Measurements from ENCODE around the gene NCOA1. TPM values are rescaled to one million over a fixed set of nuclear protein-coding genes. Genes with fewer than 3 reads are reported as not detected.

Gene NCOA1
- total and polyA plus RNA-seq, 7 experiments from 2014 or later = 13.2 to 72.8 (median 43.0) TPM

DNA sequence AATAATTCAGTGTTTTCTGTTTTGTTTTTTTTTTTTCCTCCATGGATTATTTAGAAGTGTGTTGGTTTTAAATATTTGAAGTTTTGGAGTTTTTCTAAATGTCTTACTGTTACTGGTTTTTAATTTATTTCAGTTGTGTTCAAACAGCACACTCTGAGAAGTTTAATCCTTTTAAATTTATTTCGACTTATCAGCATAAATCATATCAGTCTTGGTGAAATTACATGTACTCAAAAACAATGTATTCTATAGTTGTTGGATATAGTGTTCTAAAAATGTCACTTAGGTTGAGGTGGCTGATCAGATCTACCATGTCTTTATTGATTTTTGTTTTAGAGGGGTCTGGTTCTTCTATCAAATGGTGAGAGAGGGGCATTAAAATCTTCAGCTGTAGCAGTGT is 134.7 kb downstream of the NCOA1 start:
- ChIA-PET POLR2A (no interaction called here), CTCF (no interaction called here)
- Histone ChIP-seq H3K27ac (ENCODE audit: low read depth, low read length) (no peak overlapping the region), H3K27me3 (ENCODE audit: control insufficient read depth in 2 of 2, insufficient read depth in 2 of 2, low read length in 2 of 2) (no peaks in the 10 kb centered on the region), H3K4me3 (ENCODE audit: low read length) (no peak overlapping the region), H3K36me3 (ENCODE audit: control insufficient read depth in 2 of 3, insufficient read depth in 3 of 3, low read length in 3 of 3) (no peaks in the 10 kb centered on the region), H3K9me3 (ENCODE audit: control insufficient read depth in 2 of 3, low read length in 3 of 3) (no peaks in the 10 kb centered on the region), H3K4me1 (ENCODE audit: control insufficient read depth in 2 of 2, insufficient read depth in 2 of 2, low read length in 2 of 2) (no peaks in the 10 kb centered on the region)
- Mint-ChIP-seq H3K4me1 (peaks cover 0 to 67% (median 46%) of the 10 kb centered on the region in 7 donors), H3K36me3 (peaks cover 0 to 9% (median 4%) of the 10 kb centered on the region in 5 donors), H3K27me3 (no peaks in the 10 kb centered on the region), H3K4me3 (no peak overlapping the region), H3K9me3 (peaks cover 0 to 6% (median 0%) of the 10 kb centered on the region in 11 donors), H3K27ac (no peak overlapping the region)
- no peak for DNase-seq
- intact Hi-C loops (cut with micrococcal nuclease) = no loop called here
- ATAC-seq = no peak

GRCh38 chr2:24626131-24626530 is 135.1 kb downstream of the NCOA1 start:
- Histone ChIP-seq H3K27ac (ENCODE audit: low read depth, low read length) (no peak overlapping the region), H3K36me3 (ENCODE audit: control insufficient read depth in 2 of 3, insufficient read depth in 3 of 3, low read length in 3 of 3) (no peaks in the 10 kb centered on the region), H3K9me3 (ENCODE audit: control insufficient read depth in 2 of 3, low read length in 3 of 3) (no peaks in the 10 kb centered on the region), H3K27me3 (ENCODE audit: control insufficient read depth in 2 of 2, insufficient read depth in 2 of 2, low read length in 2 of 2) (no peaks in the 10 kb centered on the region), H3K4me3 (ENCODE audit: low read length) (no peak overlapping the region), H3K4me1 (ENCODE audit: control insufficient read depth in 2 of 2, insufficient read depth in 2 of 2, low read length in 2 of 2) (no peaks in the 10 kb centered on the region)
- intact Hi-C loops (cut with micrococcal nuclease) = no loop called here
- H3K27me3 Mint-ChIP-seq = no peaks in the 10 kb centered on the region
- POLR2A ChIA-PET = no interaction called here
- peaks cover 0 to 6% (median 0%) of the 10 kb centered on the region in 11 donors for H3K9me3 Mint-ChIP-seq
- CTCF ChIA-PET = interaction anchor here (0.6 to 0.8 kb wide), 2 partner anchors 10 to 22 kb away, joined by 3 read pairs; no protein-coding TSS in a partner anchor
- DNase-seq (no peak), ATAC-seq (no peak)
- H3K4me1 Mint-ChIP-seq = peaks cover 0 to 64% (median 46%) of the 10 kb centered on the region in 7 donors
- peak overlapping the region in 1 of 10 donors; percentile 23 for H3K4me3 Mint-ChIP-seq
- peaks cover 0 to 9% (median 4%) of the 10 kb centered on the region in 5 donors for H3K36me3 Mint-ChIP-seq
- no peak overlapping the region for H3K27ac Mint-ChIP-seq

DNA sequence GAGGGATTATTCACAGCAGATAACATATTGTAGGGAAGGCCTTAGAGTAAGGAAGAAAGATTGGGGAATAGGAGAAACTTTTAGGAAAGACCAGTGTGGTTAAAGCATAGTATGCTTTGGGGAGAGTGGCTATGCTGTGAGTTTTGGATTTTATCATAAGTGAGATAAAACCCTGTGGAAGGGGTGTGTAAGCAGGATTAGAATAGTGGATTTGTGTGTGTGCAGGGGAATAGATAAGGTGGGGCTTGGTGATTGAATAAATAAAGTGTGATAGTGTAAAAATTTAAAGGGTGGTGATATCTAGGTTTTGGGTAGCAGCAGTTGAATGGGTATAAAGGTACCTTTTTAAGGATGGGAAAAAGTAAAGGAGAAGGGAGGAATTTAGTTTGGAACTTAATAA is 137.7 kb downstream of the NCOA1 start:
- Histone ChIP-seq H3K27me3 (ENCODE audit: control insufficient read depth in 2 of 2, insufficient read depth in 2 of 2, low read length in 2 of 2) (no peaks in the 10 kb centered on the region), H3K27ac (ENCODE audit: low read depth, low read length) (no peak overlapping the region), H3K9me3 (ENCODE audit: control insufficient read depth in 2 of 3, low read length in 3 of 3) (no peaks in the 10 kb centered on the region), H3K36me3 (ENCODE audit: control insufficient read depth in 2 of 3, insufficient read depth in 3 of 3, low read length in 3 of 3) (no peaks in the 10 kb centered on the region), H3K4me3 (ENCODE audit: low read length) (no peak overlapping the region), H3K4me1 (ENCODE audit: control insufficient read depth in 2 of 2, insufficient read depth in 2 of 2, low read length in 2 of 2) (no peaks in the 10 kb centered on the region)
- Mint-ChIP-seq H3K27me3 (no peaks in the 10 kb centered on the region), H3K9me3 (no peaks in the 10 kb centered on the region), H3K27ac (peak overlapping the region in 2 of 9 donors; percentile 14 to 68), H3K36me3 (peaks cover 0 to 4% (median 0%) of the 10 kb centered on the region in 5 donors), H3K4me1 (peaks cover 0 to 50% (median 35%) of the 10 kb centered on the region in 7 donors), H3K4me3 (peak overlapping the region in 1 of 10 donors; percentile 0)
- CTCF ChIA-PET = interaction anchor here (0.6 kb wide), 1 partner anchor 367 kb away, joined by 3 read pairs; no protein-coding TSS in a partner anchor
- DNase-seq = no peak
- intact Hi-C loops (cut with micrococcal nuclease) = no loop called here
- POLR2A ChIA-PET = interaction anchor here (0.6 kb wide), 1 partner anchor 199 kb away, joined by 3 read pairs; no protein-coding TSS in a partner anchor
- ATAC-seq = no peak

DNA sequence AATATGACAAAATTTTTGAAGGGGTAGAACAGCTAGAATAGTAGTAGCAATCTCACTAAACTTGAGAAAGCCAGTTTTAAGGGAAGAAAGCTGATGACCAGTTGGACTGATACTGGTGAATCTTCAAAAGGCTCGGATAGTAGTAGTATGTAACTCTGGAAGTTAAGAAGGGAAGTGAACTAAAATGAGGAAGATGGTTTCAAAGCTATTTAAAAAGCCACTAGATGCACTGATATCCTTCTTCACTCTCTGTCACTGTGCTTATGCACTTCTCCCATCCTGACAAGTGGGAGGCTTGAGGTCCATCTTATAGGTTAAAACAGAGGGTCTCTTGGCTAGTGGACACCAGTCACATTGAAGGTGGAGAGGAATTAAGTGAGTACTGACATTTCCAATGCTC is 141.1 kb downstream of the NCOA1 start:
- no peaks in the 10 kb centered on the region for H3K9me3 ChIP-seq (ENCODE audit: control insufficient read depth in 2 of 3, low read length in 3 of 3)
- H3K27ac Mint-ChIP-seq = no peak overlapping the region
- H3K36me3 Mint-ChIP-seq = no peaks in the 10 kb centered on the region
- no peaks in the 10 kb centered on the region for H3K36me3 ChIP-seq (ENCODE audit: control insufficient read depth in 2 of 3, insufficient read depth in 3 of 3, low read length in 3 of 3)
- ATAC-seq (peak; percentile 66), DNase-seq (no peak)
- H3K27me3 Mint-ChIP-seq = no peaks in the 10 kb centered on the region
- H3K9me3 Mint-ChIP-seq = no peaks in the 10 kb centered on the region
- ChIA-PET CTCF (interaction anchor here (0.6 kb wide), 1 partner anchor 272 kb away, joined by 4 read pairs; no protein-coding TSS in a partner anchor), POLR2A (no interaction called here)
- H3K4me1 ChIP-seq (ENCODE audit: control insufficient read depth in 2 of 2, insufficient read depth in 2 of 2, low read length in 2 of 2) = no peaks in the 10 kb centered on the region
- H3K27me3 ChIP-seq (ENCODE audit: control insufficient read depth in 2 of 2, insufficient read depth in 2 of 2, low read length in 2 of 2) = no peaks in the 10 kb centered on the region
- H3K27ac ChIP-seq (ENCODE audit: low read depth, low read length) = no peak overlapping the region
- no peak overlapping the region for H3K4me3 Mint-ChIP-seq
- peaks cover 0 to 30% (median 19%) of the 10 kb centered on the region in 7 donors for H3K4me1 Mint-ChIP-seq
- intact Hi-C loops (cut with micrococcal nuclease) = no loop called here
- no peak overlapping the region for H3K4me3 ChIP-seq (ENCODE audit: low read length)

DNA sequence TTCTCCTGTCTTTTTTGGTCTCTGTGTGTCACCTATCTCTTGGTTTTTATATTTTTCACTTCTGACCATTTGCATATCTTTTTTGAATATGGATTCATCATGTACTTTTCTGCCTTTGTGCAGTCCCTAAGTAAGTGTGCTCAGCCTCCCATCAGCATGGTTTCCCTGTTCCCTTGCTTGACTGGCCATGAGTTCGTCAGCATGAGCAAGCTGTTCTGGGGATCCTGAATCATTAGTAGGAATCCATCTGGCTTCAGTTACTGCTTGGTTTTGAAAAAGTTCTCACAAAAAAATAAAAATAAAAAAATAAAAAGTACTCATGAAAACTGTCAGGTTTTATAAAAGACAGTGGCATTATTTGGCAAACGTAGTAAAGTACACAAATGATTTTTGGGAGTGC is 144.1 kb downstream of the NCOA1 start:
- Histone ChIP-seq H3K4me3 (ENCODE audit: low read length) (no peak overlapping the region), H3K27ac (ENCODE audit: low read depth, low read length) (no peak overlapping the region), H3K9me3 (ENCODE audit: control insufficient read depth in 2 of 3, low read length in 3 of 3) (no peaks in the 10 kb centered on the region), H3K27me3 (ENCODE audit: control insufficient read depth in 2 of 2, insufficient read depth in 2 of 2, low read length in 2 of 2) (no peaks in the 10 kb centered on the region), H3K4me1 (ENCODE audit: control insufficient read depth in 2 of 2, insufficient read depth in 2 of 2, low read length in 2 of 2) (no peaks in the 10 kb centered on the region), H3K36me3 (ENCODE audit: control insufficient read depth in 2 of 3, insufficient read depth in 3 of 3, low read length in 3 of 3) (no peaks in the 10 kb centered on the region)
- Mint-ChIP-seq H3K27ac (peak overlapping the region in 1 of 9 donors; percentile 38), H3K4me1 (peaks cover 0 to 35% (median 18%) of the 10 kb centered on the region in 7 donors), H3K9me3 (peaks cover 0 to 8% (median 0%) of the 10 kb centered on the region in 11 donors), H3K36me3 (peaks cover 0 to 11% (median 6%) of the 10 kb centered on the region in 5 donors), H3K4me3 (no peak overlapping the region), H3K27me3 (no peaks in the 10 kb centered on the region)
- CTCF ChIA-PET = no interaction called here
- no peak for ATAC-seq
- no peak for DNase-seq
- intact Hi-C loops (cut with micrococcal nuclease) = no loop called here
- POLR2A ChIA-PET = no interaction called here

DNA sequence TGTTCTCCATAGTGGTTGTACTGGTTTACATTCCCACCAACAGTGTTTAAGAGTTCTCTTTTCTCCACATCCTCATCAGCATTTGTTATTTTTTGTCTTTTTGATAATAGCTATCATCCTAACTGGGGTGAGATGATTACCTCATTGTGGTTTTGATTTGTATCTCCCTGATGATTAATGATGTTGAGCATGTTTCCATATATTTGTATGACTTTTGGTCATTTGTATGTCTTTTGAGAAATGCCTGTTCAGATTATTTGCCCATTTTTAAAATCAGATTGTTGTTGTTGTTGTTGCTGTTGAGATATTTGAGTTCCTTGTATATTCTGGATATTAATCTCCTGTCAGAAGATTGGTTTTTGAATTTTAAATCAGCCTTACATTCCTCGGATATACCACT is 147.5 kb downstream of the NCOA1 start:
- intact Hi-C loops (cut with micrococcal nuclease) = no loop called here
- H3K36me3 ChIP-seq (ENCODE audit: control insufficient read depth in 2 of 3, insufficient read depth in 3 of 3, low read length in 3 of 3) = peaks cover 0 to under 1% (median 0%) of the 10 kb centered on the region in 3 experiments
- H3K9me3 ChIP-seq (ENCODE audit: control insufficient read depth in 2 of 3, low read length in 3 of 3) = no peaks in the 10 kb centered on the region
- Mint-ChIP-seq H3K9me3 (peaks cover 0 to 8% (median 0%) of the 10 kb centered on the region in 11 donors), H3K27ac (no peak overlapping the region), H3K36me3 (peaks cover 0 to 25% (median 6%) of the 10 kb centered on the region in 5 donors), H3K4me3 (no peak overlapping the region), H3K27me3 (no peaks in the 10 kb centered on the region), H3K4me1 (peaks cover 0 to 45% (median 23%) of the 10 kb centered on the region in 7 donors)
- no peak for ATAC-seq
- H3K4me3 ChIP-seq (ENCODE audit: low read length) = no peak overlapping the region
- POLR2A ChIA-PET = no interaction called here
- H3K4me1 ChIP-seq (ENCODE audit: control insufficient read depth in 2 of 2, insufficient read depth in 2 of 2, low read length in 2 of 2) = no peaks in the 10 kb centered on the region
- DNase-seq = no peak
- no peak overlapping the region for H3K27ac ChIP-seq (ENCODE audit: low read depth, low read length)
- H3K27me3 ChIP-seq (ENCODE audit: control insufficient read depth in 2 of 2, insufficient read depth in 2 of 2, low read length in 2 of 2) = no peaks in the 10 kb centered on the region
- CTCF ChIA-PET = no interaction called here

- no peak for ATAC-seq
- H3K9me3 Mint-ChIP-seq = peaks cover 0 to 8% (median 0%) of the 10 kb centered on the region in 11 donors
- no peaks in the 10 kb centered on the region for H3K9me3 ChIP-seq (ENCODE audit: control insufficient read depth in 2 of 3, low read length in 3 of 3)
- peaks cover 0 to 6% (median 4%) of the 10 kb centered on the region in 3 experiments for H3K36me3 ChIP-seq (ENCODE audit: control insufficient read depth in 2 of 3, insufficient read depth in 3 of 3, low read length in 3 of 3)
- intact Hi-C loops (cut with micrococcal nuclease) = no loop called here
- H3K27ac Mint-ChIP-seq = peak overlapping the region in 1 of 9 donors; percentile 40
- no peak for DNase-seq
- POLR2A ChIA-PET = no interaction called here
- H3K4me1 ChIP-seq (ENCODE audit: control insufficient read depth in 2 of 2, insufficient read depth in 2 of 2, low read length in 2 of 2) = no peaks in the 10 kb centered on the region
- CTCF ChIA-PET = interaction anchor here (0.7 kb wide), 1 partner anchor 13 kb away, joined by 4 read pairs; no protein-coding TSS in a partner anchor
- no peak overlapping the region for H3K4me3 ChIP-seq (ENCODE audit: low read length)
- H3K27me3 ChIP-seq (ENCODE audit: control insufficient read depth in 2 of 2, insufficient read depth in 2 of 2, low read length in 2 of 2) = no peaks in the 10 kb centered on the region
- no peaks in the 10 kb centered on the region for H3K27me3 Mint-ChIP-seq
- H3K4me1 Mint-ChIP-seq = peaks cover 0 to 40% (median 23%) of the 10 kb centered on the region in 7 donors
- H3K36me3 Mint-ChIP-seq = peaks cover 4 to 29% (median 11%) of the 10 kb centered on the region in 5 donors
- H3K4me3 Mint-ChIP-seq = no peak overlapping the region
- H3K27ac ChIP-seq (ENCODE audit: low read depth, low read length) = no peak overlapping the region
Measured at GRCh38 chr2:24642351-24642750, 151.3 kb downstream of the NCOA1 start.

Data from naive thymus-derived CD4-positive, alpha-beta T cell (primary cell).